ENCODE results near the gene SEC14L1. TPM values are rescaled to one million over a fixed set of nuclear protein-coding genes. Genes with fewer than 3 reads are reported as not detected.
A peak's percentile ranks its signal among the peaks of the same experiment; 100 is the strongest.

Gene SEC14L1
- total RNA-seq, 2 donors from 2014 or later, result 48.2 to 54.0 TPM

- Histone ChIP-seq H3K4me1 (peaks cover 0 to 66% of the 10 kb centered on the region in 2 donors), H3K4me3 (no peak overlapping the region), H3K27me3 (no peaks in the 10 kb centered on the region), H3K36me3 (peaks cover 84% of the 10 kb centered on the region), H3K27ac (peak overlapping the region in 1 of 2 donors; percentile 42), H3K9me3 (no peaks in the 10 kb centered on the region)
- no peak for DNase-seq (ENCODE audit: low spot score)
- TF ChIP-seq CTCF (IDR thresholded peaks at IDR 0.05), result no peak
Measured at GRCh38 chr17:77210331-77210730, 69.6 kb downstream of the SEC14L1 start.

GRCh38 chr17:77210946-77211541 is 70.3 kb downstream of the SEC14L1 start:
- Histone ChIP-seq H3K4me3 (no peak overlapping the region), H3K27me3 (no peaks in the 10 kb centered on the region), H3K9me3 (no peaks in the 10 kb centered on the region), H3K36me3 (peaks cover 79% of the 10 kb centered on the region), H3K27ac (no peak overlapping the region), H3K4me1 (peaks cover 0 to 66% of the 10 kb centered on the region in 2 donors)
- no peak for DNase-seq (ENCODE audit: low spot score)
- TF ChIP-seq CTCF (IDR thresholded peaks at IDR 0.05), result no peak

- H3K4me1 ChIP-seq, result peaks cover 0 to 72% of the 10 kb centered on the region in 2 donors
Measured at GRCh38 chr17:77211681-77212080, 70.9 kb downstream of the SEC14L1 start.

GRCh38 chr17:77212081-77212832 is 71.5 kb downstream of the SEC14L1 start:
- no peak for TF ChIP-seq CTCF (IDR thresholded peaks at IDR 0.05)
- Histone ChIP-seq H3K4me3 (no peak overlapping the region), H3K27ac (peak overlapping the region; percentile 54 to 58), H3K9me3 (no peaks in the 10 kb centered on the region), H3K27me3 (no peaks in the 10 kb centered on the region), H3K4me1 (peaks cover 0 to 72% of the 10 kb centered on the region in 2 donors), H3K36me3 (peaks cover 80% of the 10 kb centered on the region)
- no peak for DNase-seq (ENCODE audit: low spot score)

More at GRCh38 chr17:77211681-77212080, 70.9 kb downstream of the SEC14L1 start:
- Histone ChIP-seq H3K9me3 (no peaks in the 10 kb centered on the region), H3K27me3 (no peaks in the 10 kb centered on the region), H3K4me3 (no peak overlapping the region), H3K27ac (no peak overlapping the region), H3K36me3 (peaks cover 78% of the 10 kb centered on the region)
- no peak for DNase-seq (ENCODE audit: low spot score)
- no peak for TF ChIP-seq CTCF (IDR thresholded peaks at IDR 0.05)

GRCh38 chr17:77212833-77213777 is 72.3 kb downstream of the SEC14L1 start:
- Histone ChIP-seq H3K27ac (peak overlapping the region; percentile 54 to 58), H3K4me1 (peaks cover 0 to 65% of the 10 kb centered on the region in 2 donors), H3K27me3 (no peaks in the 10 kb centered on the region), H3K4me3 (no peak overlapping the region), H3K36me3 (peaks cover 75% of the 10 kb centered on the region), H3K9me3 (no peaks in the 10 kb centered on the region)
- no peak for TF ChIP-seq CTCF (IDR thresholded peaks at IDR 0.05)
- no peak for DNase-seq (ENCODE audit: low spot score)

Measured in right atrium auricular region (tissue), 2 donors.